ENCODE data around the gene SMAD2. TPM values are rescaled to one million over a fixed set of nuclear protein-coding genes. Genes with fewer than 3 reads are reported as not detected.

Gene SMAD2
- total RNA-seq, 3 donors from 2014 or later, result 115 to 158 (median 123) TPM

DNA sequence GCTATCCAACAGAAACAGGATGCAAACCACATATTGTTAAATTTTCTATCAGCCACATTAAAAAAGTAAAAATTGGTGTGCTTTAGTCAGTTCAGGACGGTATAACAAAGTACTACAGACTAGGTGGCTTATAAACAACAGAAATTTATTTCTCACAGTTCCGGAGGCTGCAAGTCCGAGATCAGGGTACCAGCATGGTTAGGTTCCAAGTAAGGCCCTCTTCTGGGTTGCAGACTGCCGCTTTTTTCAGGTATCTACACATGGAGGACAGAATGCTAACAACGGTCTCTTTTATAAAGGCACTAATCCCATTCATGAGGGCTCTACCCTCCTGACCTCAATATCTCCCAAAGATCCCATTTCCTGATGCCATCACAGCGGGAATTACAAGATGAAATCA, 10.5 kb downstream of the SMAD2 start:
- H3K4me1 ChIP-seq (ENCODE audit: low read depth), result no peaks in the 10 kb centered on the region
- no peaks in the 10 kb centered on the region for H3K9me3 ChIP-seq
- no peak for ATAC-seq
- TF ChIP-seq, protein P1, sequence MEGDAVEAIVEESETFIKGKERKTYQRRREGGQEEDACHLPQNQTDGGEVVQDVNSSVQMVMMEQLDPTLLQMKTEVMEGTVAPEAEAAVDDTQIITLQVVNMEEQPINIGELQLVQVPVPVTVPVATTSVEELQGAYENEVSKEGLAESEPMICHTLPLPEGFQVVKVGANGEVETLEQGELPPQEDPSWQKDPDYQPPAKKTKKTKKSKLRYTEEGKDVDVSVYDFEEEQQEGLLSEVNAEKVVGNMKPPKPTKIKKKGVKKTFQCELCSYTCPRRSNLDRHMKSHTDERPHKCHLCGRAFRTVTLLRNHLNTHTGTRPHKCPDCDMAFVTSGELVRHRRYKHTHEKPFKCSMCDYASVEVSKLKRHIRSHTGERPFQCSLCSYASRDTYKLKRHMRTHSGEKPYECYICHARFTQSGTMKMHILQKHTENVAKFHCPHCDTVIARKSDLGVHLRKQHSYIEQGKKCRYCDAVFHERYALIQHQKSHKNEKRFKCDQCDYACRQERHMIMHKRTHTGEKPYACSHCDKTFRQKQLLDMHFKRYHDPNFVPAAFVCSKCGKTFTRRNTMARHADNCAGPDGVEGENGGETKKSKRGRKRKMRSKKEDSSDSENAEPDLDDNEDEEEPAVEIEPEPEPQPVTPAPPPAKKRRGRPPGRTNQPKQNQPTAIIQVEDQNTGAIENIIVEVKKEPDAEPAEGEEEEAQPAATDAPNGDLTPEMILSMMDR (IDR thresholded peaks at IDR 0.05), result no peak
- no peak overlapping the region for H3K4me3 ChIP-seq
- no peak for DNase-seq
- intact Hi-C loops (cut with DNase I, micrococcal nuclease), result no loop called here
- no peaks in the 10 kb centered on the region for H3K36me3 ChIP-seq (ENCODE audit: low read depth)

DNA sequence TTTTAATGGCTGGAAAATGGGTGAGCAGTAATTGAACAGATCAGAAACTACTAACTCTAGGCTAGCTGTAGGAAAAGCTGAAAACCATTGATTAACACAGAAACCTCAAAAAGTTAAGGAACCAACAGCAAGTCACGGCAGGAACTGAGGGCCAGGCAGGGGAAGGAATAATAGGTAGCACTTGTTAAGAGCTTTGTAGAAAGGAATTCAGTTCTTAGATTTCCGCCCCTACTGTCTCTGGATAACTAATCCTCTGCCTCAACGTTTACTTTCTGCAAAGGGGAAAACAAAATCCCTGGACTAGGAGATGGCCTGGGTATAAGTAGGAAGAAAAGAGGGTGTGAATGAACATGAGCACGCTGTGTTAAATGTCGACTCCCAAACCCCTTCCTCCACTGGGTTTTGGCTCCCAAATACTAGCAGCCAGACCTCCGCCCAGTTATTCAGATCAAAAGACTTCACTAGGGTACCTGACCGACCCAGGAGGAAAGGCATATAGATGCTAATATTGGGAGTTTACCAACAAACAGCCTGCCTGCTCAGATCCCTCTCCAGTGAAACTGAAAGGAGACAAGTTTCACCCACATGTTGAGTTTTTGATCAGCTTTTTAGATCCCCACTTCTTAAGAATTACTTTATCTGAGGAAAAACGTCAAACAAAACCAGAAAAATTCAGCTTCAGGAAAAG, 12.4 kb downstream of the SMAD2 start:
- Histone ChIP-seq H3K9me3 (no peaks in the 10 kb centered on the region), H3K4me3 (no peak overlapping the region), H3K4me1 (ENCODE audit: low read depth) (peaks cover 7% of the 10 kb centered on the region), H3K36me3 (ENCODE audit: low read depth) (no peaks in the 10 kb centered on the region)
- no peak for DNase-seq
- intact Hi-C loops (cut with DNase I, micrococcal nuclease), result no loop called here
- ATAC-seq, result no peak
- TF ChIP-seq, protein P1 (IDR thresholded peaks at IDR 0.05), result no peak

DNA sequence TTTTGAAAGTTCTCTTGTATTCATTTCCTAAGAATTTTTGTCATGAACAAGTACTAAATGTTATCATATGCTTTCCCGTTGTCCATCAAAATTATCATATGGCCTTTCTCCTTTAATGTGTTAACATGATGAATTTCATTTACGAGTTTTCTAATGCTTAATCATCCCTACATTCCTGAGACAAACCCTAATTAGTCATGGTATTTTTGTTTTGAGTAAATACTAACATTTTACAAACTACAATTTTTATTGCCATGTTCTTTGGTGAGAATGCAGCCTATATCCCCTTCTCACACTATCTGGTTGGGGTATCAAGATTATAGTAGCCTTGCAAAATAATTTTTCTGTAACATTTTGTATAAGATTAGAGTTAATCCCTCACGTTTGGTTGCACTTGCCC, 14.5 kb downstream of the SMAD2 start:
- ATAC-seq (no peak), DNase-seq (no peak)
- no peaks in the 10 kb centered on the region for H3K36me3 ChIP-seq (ENCODE audit: low read depth)
- intact Hi-C loops (cut with DNase I, micrococcal nuclease), result no loop called here
- H3K9me3 ChIP-seq, result no peaks in the 10 kb centered on the region
- H3K4me1 ChIP-seq (ENCODE audit: low read depth), result peaks cover 15% of the 10 kb centered on the region
- no peak overlapping the region for H3K4me3 ChIP-seq
- TF ChIP-seq, protein P1 (IDR thresholded peaks at IDR 0.05), result no peak

DNA sequence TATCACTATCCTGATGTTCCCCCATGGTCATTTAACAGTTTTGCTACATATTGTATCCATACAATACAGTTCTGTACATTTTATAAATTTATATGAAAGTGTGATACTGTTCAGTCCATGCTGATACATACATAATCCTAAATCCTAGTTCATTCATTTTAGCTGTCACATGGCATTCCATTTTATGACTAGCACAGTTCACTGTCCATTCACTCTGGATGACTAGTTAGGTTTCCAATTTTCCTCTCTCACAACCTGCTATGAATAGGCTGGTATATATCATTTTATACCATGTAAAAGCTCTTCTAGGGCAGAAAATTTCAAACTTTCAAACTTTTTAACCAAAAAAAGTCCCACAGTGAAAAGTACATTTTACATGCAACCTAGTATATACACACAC, 15.2 kb downstream of the SMAD2 start:
- peaks cover 15% of the 10 kb centered on the region for H3K4me1 ChIP-seq (ENCODE audit: low read depth)
- intact Hi-C loops (cut with DNase I, micrococcal nuclease), result no loop called here
- DNase-seq (no peak), ATAC-seq (no peak)
- H3K4me3 ChIP-seq, result no peak overlapping the region
- TF ChIP-seq, protein P1 (IDR thresholded peaks at IDR 0.05), result no peak
- no peaks in the 10 kb centered on the region for H3K9me3 ChIP-seq
- H3K36me3 ChIP-seq (ENCODE audit: low read depth), result no peaks in the 10 kb centered on the region

DNA sequence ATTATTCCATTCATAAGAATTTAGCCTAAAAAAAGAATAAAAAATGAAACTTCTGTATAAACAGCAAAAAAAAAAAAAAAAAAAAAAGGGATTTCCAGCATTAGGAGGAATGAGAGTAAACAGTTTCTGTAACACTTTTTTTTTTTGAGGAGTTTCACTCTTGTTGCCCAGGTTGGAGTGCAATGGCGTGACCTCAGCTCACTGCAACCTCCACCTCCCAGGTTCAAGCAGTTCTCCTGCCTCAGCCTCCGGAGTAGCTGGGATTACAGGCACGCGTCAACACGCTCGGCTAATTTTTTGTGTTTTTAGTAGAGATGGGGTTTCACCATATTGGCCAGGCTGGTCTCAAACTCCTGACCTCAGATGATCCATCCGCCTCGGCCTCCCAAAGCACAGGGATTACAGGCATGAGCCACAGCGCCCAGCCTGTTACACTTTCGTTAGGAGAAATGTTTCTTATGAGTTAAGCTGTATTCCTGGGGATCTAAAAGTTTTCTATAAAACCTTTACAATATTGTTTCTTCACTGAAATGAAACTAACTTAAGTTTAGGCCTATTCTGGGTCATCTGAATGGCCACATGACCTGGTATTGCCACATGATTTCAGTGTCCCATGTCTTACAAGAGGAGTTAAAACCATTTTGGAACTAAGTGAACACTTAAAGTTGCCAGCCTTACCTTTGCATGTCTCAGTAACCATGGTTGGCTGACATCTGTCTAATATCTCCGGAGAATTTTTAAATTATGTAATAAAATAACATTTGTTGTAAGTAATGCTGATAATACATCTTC, 17.5 kb downstream of the SMAD2 start:
- ATAC-seq (no peak), DNase-seq (no peak)
- TF ChIP-seq, protein P1 (IDR thresholded peaks at IDR 0.05), result no peak
- intact Hi-C loops (cut with DNase I, micrococcal nuclease), result no loop called here
- peaks cover 15% of the 10 kb centered on the region for H3K4me1 ChIP-seq (ENCODE audit: low read depth)
- H3K36me3 ChIP-seq (ENCODE audit: low read depth), result no peaks in the 10 kb centered on the region
- H3K4me3 ChIP-seq, result no peak overlapping the region
- no peaks in the 10 kb centered on the region for H3K9me3 ChIP-seq
